Esophagus muscularis mucosa (tissue), 4 donors: ENCODE measurements around the gene TGFBR2.

Experiments used
- CTCF ChIP-seq, 3 experiments: fragments of 200-600 bp in 2 of 3; fragments of 450-650 bp in 1 of 3; sonication (generic) in 2 of 3; IDR thresholded peaks; one replicate each; pipeline ENCODE4 v1.5.1; 2017 to 2019; ENCODE audit warnings: antibody characterized with exemption in 3 of 3, mild to moderate bottlenecking in 2 of 3, moderate library complexity in 1 of 3
- EP300 ChIP-seq: sonication (generic); formaldehyde crosslinking; IDR thresholded peaks from one replicate; pipeline ENCODE4 v1.6.1; 2017; ENCODE audit warnings: antibody characterized with exemption
- POLR2A ChIP-seq: fragments of 450-650 bp; IDR thresholded peaks from one replicate; pipeline ENCODE4 v1.6.1; 2017; ENCODE audit warnings: antibody characterized with exemption, moderate library complexity, mild to moderate bottlenecking, low read depth
- POLR2AphosphoS5 ChIP-seq, 2 donors: sonication (generic); formaldehyde crosslinking; IDR thresholded peaks; one replicate each; pipeline ENCODE4 v1.6.1; 2017; ENCODE audit warnings: antibody characterized with exemption in 2 of 2

- no peak for TF ChIP-seq CTCF (IDR thresholded peaks at IDR 0.05)
- no peak for TF ChIP-seq POLR2AphosphoS5 (IDR thresholded peaks at IDR 0.05)
- no peak for TF ChIP-seq POLR2A
- TF ChIP-seq EP300, result no peak
Measured at GRCh38 chr3:30646961-30647752, 40.8 kb downstream of the TGFBR2 start.
